Large intestine (tissue), 3 donors: ENCODE measurements around the gene MYO15B. TPM values are rescaled to one million over a fixed set of nuclear protein-coding genes. Genes with fewer than 3 reads are reported as not detected.
A peak's percentile ranks its signal among the peaks of the same experiment; 100 is the strongest.

Experiments
- DNase-seq, 2 donors: peaks; one replicate each; pipeline versions ENCODE4 v3.0.0 to v3.0.0-alpha.2; 2013
- H3K27ac ChIP-seq: one replicate; pipeline ENCODE4 v1.5.1; 2013; ENCODE audit warnings: low read length
- H3K27me3 ChIP-seq: 2 replicates; pipeline ENCODE4 v1.6.1; 2013; ENCODE audit warnings: low read length; ENCODE audit not compliant: control insufficient read depth, insufficient read depth
- H3K36me3 ChIP-seq: 2 replicates; pipeline ENCODE4 v1.6.1; 2013; ENCODE audit warnings: low read length; ENCODE audit not compliant: control insufficient read depth, insufficient read depth
- H3K4me1 ChIP-seq: one replicate; pipeline ENCODE4 v1.6.1; 2013; ENCODE audit warnings: low read length; ENCODE audit not compliant: control insufficient read depth, insufficient read depth
- H3K4me3 ChIP-seq: one replicate; pipeline ENCODE4 v1.5.1; 2013; ENCODE audit warnings: low read length
- H3K9me3 ChIP-seq: one replicate; pipeline ENCODE4 v1.6.1; 2013; ENCODE audit warnings: mild to moderate bottlenecking, low read depth, low read length, moderate library complexity; ENCODE audit not compliant: control insufficient read depth
- WGBS: methylation state at CpG from one replicate; pipeline ENCODE4 v1.1.5; 2013; ENCODE audit warnings: low lambda C conversion rate; ENCODE audit not compliant: insufficient coverage; 5-methylcytosine and 5-hydroxymethylcytosine counted together
- polyA plus RNA-seq: library from polyadenylated mRNA; unstranded; fragments of 120-200 nt; gene quantifications from one replicate; pipeline ENCODE4 v1.2.1, GENCODE V29; 2013

MYO15B gene
- polyA plus RNA-seq, 1 donor: 595 TPM

DNA sequence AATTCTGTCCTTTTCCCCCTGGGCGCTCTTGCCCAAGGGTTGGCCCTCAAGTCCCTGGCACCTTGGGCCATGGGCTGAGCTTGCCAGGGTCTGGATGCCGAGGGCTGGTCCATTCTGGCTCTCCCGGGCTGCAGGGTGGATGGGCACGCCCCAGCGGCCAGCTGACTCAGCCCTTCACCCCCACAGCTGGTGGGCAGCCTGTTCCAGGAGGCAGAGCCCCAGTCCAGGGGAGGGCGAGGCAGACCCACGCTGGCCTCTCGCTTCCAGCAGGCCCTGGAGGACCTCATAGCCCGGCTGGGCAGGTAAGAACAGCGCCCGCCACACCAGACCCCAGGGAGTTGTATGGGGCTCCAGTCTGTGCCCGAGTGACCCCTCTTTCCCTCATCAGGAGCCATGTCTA lies 15.0 kb downstream of the MYO15B start:
- Histone ChIP-seq H3K9me3 (peaks cover 7% of the 10 kb centered on the region), H3K27me3 (no peaks in the 10 kb centered on the region), H3K36me3 (no peaks in the 10 kb centered on the region), H3K4me1 (peaks cover 16% of the 10 kb centered on the region), H3K27ac (no peak overlapping the region), H3K4me3 (no peak overlapping the region)
- WGBS: no CpG with 5 or more reads among the region's 12 CpGs
- no peak for DNase-seq

DNA sequence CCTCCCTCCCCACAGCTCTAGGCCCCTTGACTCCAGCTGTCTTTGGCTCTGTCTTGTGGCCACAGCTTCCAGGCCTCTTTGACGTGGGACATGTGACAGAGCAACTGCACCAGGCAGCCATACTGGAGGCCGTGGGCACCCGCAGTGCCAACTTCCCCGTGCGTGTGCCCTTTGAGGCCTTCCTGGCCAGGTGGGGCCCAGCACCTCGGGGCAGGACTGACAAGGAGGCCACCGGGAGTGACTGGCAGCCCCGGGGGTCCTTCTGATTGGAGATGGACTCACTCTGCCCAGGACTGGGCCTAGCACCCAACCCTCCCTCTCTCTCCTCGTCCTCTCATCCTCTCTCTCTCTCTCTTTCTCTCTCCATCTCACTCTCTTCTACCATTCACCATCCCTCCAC lies 15.5 kb downstream of the MYO15B start:
- H3K27me3 ChIP-seq: no peaks in the 10 kb centered on the region
- DNase-seq: no peak
- 56% methylated on average over 1 of the region's 9 CpGs for WGBS
- H3K4me3 ChIP-seq: no peak overlapping the region
- H3K9me3 ChIP-seq: peaks cover 7% of the 10 kb centered on the region
- H3K36me3 ChIP-seq: no peaks in the 10 kb centered on the region
- peaks cover 20% of the 10 kb centered on the region for H3K4me1 ChIP-seq
- H3K27ac ChIP-seq: no peak overlapping the region

DNA sequence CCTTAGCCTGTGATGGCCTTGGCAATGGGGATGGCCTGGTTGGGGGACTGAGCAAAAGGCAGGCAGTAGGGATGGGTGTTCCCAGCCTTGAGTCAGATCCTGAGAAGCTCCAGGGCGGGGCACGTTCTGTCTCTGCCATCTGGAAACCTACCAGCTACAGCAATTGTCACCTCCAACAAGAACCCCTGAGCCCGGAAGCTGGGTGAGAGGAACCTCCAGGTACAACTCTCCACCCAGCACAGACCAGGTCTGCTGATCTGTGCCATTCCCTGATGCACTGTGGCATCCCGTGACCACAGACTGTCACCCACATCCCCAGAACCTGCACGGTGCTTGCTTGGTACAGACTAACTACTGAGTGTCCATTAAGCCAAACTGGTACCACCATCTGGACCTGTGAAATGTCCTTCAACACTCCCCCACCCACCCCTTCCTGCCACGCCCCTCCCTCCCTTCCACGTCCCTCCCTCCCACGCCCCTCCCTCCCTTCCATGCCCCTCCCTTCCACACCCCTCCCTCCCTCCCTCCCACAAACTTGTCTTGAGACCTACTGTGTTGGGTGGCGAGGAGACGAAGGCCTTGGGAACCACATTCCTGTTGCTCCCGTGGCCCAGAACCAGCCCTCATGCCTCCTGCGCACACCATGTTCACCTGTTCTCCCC lies 16.6 kb downstream of the MYO15B start:
- Histone ChIP-seq H3K4me1 (peaks cover 29% of the 10 kb centered on the region), H3K36me3 (no peaks in the 10 kb centered on the region), H3K9me3 (peaks cover 7% of the 10 kb centered on the region), H3K4me3 (no peak overlapping the region), H3K27me3 (no peaks in the 10 kb centered on the region), H3K27ac (no peak overlapping the region)
- no CpG with 5 or more reads among the region's 12 CpGs for WGBS
- DNase-seq: no peak

DNA sequence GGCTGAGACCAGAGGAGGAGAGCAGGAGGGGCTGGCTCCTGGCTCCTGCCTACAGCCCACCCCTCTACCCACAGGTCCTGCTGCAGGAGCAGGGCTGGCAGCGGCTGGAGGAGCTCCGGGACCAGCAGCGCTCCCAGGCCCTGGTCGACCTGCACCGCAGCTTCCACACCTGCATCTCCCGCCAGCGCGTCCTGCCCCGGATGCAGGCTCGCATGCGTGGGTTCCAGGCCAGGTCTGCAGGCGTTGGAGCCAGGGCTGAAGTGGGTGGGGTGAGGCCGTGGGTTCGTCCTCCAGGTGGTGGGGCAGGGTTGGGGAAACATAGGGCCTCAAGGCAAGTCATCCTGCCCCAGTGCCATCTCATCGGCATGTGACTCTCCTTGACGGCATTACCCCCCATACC lies 18.2 kb downstream of the MYO15B start:
- Histone ChIP-seq H3K4me3 (no peak overlapping the region), H3K9me3 (peaks cover 7% of the 10 kb centered on the region)

DNA sequence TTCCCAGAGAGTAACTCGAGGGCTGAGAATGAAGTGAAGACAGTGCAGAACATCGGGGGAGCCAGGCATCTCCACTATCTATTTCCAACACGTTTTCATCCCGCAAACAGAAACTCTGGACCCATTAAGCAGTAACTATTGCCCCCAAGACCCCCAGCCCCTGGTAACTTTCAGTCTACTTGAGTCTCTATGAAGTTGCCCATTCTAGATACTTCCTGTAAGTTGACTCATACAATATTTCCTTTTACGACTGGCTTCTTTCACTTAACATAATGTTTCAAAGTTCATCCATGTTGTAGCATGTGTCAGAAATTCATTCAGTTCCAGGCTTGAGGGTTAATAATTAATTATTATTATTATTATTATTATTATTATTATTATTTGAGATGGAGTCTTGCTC lies 19.5 kb downstream of the MYO15B start:
- peak in 1 of 2 donors; percentile 54 for DNase-seq
- peaks cover 48% of the 10 kb centered on the region for H3K4me1 ChIP-seq
- no peaks in the 10 kb centered on the region for H3K27me3 ChIP-seq
- H3K4me3 ChIP-seq: no peak overlapping the region
- H3K36me3 ChIP-seq: peaks cover 5% of the 10 kb centered on the region
- peaks cover 7% of the 10 kb centered on the region for H3K9me3 ChIP-seq
- 83% methylated on average over 1 of the region's 5 CpGs for WGBS
- peak overlapping the region; percentile 65 for H3K27ac ChIP-seq

More for the DNA sequence above, 18.2 kb downstream of the MYO15B start:
- no CpG with 5 or more reads among the region's 16 CpGs for WGBS
- Histone ChIP-seq H3K36me3 (no peaks in the 10 kb centered on the region), H3K4me1 (peaks cover 44% of the 10 kb centered on the region), H3K27ac (no peak overlapping the region), H3K27me3 (no peaks in the 10 kb centered on the region)
- no peak for DNase-seq

DNA sequence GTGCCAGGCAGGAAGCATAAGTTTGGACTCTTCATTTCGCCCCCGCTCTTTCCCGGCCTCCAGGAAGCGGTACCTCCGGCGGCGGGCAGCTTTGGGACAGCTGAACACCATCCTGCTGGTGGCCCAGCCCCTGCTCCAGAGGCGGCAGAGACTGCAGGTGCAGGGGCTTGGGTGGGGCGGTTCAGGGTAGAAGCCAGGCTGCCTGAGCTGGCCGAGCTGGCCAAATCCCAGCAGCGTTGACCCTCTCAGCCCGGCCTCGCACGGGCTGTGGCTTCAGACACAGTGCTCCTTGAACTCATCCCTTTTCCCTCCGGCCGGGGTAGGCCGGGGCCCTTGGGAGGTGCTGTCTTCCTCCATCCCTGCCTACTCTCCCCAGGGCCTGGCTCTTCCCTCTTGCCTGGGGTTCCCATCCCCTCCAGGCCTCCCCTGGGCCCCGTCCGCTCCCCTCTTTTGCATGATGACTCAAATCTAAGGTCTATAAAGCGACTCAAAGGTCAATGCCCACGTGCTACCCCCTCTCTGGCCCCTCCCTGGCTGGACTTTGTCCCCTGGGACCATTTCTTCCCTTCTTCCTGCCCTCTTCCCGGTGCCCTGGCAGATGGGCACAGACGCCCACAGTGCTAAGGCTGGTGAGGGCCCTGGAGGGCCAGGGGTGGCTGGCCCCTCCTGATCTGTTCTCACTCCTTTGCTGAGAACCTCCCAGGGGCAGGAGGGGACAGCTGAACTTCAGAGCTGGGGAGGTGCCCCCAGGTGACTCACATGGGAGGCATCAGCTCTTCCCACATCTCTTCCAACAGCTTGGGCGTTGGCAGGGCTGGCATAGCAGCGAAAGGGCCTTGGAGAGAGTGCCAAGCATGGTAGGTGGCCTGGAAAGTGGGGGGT lies 22.7 kb downstream of the MYO15B start:
- Histone ChIP-seq H3K9me3 (peaks cover 10% of the 10 kb centered on the region), H3K27ac (peak overlapping the region; percentile 95), H3K27me3 (no peaks in the 10 kb centered on the region), H3K4me1 (peaks cover 72% of the 10 kb centered on the region), H3K4me3 (peak overlapping the region; percentile 70), H3K36me3 (peaks cover 36% of the 10 kb centered on the region)
- peak; percentile 95 to 99 for DNase-seq
- no CpG with 5 or more reads among the region's 25 CpGs for WGBS

DNA sequence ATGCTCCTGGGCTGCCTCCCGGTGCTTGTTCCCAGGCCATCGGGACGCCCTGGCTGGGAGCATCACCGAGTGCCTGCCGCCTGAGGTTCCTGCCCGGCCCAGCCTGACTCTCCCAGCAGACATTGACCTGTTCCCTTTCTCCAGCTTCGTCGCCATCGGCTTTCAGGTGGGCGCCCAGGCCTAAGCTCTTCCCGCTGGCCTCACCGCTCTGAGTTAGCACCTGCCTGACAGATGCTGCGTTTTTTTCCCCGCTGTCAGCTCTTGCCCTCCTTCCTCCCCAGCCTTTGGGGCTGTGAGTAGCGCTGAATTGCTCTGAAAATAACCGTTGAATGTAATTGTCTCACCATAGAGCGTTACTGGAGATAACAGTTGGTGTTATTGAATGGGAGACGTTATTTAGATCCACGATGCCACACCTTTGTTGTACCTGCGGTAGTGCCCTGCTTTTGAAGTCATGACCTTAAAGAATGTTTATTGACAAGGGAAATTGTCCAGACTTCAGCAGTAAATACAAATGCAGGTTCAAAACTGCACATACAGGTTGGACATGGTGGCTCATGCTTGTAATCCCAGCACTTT lies 24.3 kb downstream of the MYO15B start:
- Histone ChIP-seq H3K36me3 (peaks cover 52% of the 10 kb centered on the region), H3K4me3 (peak overlapping the region; percentile 70), H3K9me3 (peaks cover 10% of the 10 kb centered on the region), H3K27me3 (no peaks in the 10 kb centered on the region), H3K27ac (peak overlapping the region; percentile 95), H3K4me1 (peaks cover 84% of the 10 kb centered on the region)
- 10% methylated on average over 3 of the region's 20 CpGs for WGBS
- DNase-seq: peak in 1 of 2 donors; percentile 71

DNA sequence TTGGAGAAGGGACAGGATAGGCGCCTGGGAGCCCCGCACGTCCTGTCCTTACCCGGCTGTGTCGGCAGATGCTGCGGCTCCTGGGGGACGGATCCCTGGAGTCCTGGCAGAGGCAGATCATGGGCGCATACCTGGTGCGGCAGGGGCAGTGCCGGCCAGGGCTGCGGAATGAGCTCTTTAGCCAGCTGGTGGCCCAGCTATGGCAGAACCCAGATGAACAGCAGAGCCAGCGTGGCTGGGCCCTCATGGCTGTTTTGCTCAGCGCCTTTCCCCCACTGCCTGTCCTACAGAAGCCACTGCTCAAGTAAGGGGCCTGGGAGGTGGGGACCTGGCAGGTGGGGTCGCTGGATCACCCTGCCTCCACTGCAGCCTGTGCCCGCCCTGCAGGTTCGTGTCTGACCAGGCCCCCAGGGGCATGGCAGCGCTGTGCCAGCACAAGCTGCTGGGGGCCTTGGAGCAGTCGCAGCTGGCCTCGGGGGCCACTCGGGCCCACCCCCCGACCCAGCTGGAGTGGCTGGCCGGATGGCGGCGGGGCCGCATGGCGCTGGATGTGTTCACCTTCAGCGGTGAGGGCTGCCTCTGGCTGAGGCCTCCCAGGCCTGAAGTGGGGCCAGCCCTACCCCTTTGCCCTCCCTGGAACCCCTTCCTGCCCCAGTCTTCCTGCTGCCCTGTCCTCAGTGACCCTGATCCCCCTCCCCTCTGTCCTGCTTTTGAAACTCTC lies 25.5 kb downstream of the MYO15B start:
- Histone ChIP-seq H3K27ac (peak overlapping the region; percentile 24), H3K4me1 (peaks cover 86% of the 10 kb centered on the region), H3K9me3 (peaks cover 10% of the 10 kb centered on the region), H3K4me3 (peak overlapping the region; percentile 27), H3K27me3 (no peaks in the 10 kb centered on the region), H3K36me3 (peaks cover 61% of the 10 kb centered on the region)
- no peak for DNase-seq
- WGBS: no CpG with 5 or more reads among the region's 27 CpGs

DNA sequence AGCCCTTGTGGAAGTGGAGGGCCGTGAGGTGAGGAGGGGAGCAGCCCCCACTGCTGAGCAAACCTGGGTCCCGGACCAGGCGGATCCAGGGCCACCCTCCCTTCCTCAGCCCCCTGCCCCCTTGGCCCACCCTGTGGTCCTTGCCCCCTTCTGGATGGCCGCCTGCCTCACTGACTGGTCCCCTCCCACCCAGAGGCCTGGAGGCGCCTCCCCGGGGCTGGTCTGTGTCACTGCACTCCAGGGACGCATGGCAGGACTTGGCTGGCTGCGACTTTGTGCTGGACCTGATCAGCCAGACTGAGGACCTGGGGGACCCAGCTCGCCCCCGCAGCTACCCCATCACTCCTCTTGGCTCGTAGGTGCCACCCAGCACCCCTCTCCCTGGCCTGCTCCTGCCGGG lies 26.4 kb downstream of the MYO15B start:
- peaks cover 81% of the 10 kb centered on the region for H3K4me1 ChIP-seq
- WGBS: no CpG with 5 or more reads among the region's 12 CpGs
- peaks cover 12% of the 10 kb centered on the region for H3K9me3 ChIP-seq

More for the DNA sequence above, 26.4 kb downstream of the MYO15B start:
- H3K36me3 ChIP-seq: peaks cover 70% of the 10 kb centered on the region
- DNase-seq: no peak
- no peaks in the 10 kb centered on the region for H3K27me3 ChIP-seq
- H3K27ac ChIP-seq: peak overlapping the region; percentile 23
- H3K4me3 ChIP-seq: peak overlapping the region; percentile 27
